ENCODE measurements around the gene ADH5. TPM values are rescaled to one million over a fixed set of nuclear protein-coding genes. Genes with fewer than 3 reads are reported as not detected.

ADH5 gene
- total and polyA plus RNA-seq, 10 of the 15 experiments (the other 5 are each of a cell fraction or from before 2014, with no cell fraction given): 48.5 to 159 (median 95.3) TPM

DNA sequence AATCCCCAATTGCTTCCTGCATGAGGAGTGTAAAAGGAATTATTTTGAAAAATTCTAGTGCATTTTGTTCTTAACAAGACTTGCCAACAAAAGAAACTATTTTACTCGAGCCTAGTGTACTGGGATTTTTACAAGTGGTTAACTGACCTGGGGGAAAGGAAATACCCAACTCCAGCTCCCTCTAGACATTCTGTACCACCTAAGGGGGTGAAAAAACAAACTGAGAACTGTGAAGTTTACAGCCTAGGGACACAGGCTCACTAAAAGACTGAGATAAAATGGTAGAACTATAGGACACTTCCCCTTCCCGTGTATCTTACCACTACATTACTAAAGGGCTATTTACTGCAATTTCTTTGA lies 2.6 kb upstream of the ADH5 start:
- H3K36me3 ChIP-seq (ENCODE audit: control insufficient read depth in 2 of 2, insufficient read depth in 2 of 2, low read length in 1 of 2): no peaks in the 10 kb centered on the region
- no TSS peak for BruUV-seq (replicated peaks)
- H3K4me2 ChIP-seq (ENCODE audit: control insufficient read depth, insufficient read depth): no peak overlapping the region
- SMC1A ChIA-PET (ENCODE audit: uncharacterized antibody, unreplicated experiment): interaction anchor here (0.7 to 1.3 kb wide), 6 partner anchors 10 to 996 kb away, joined by 3 to 6 read pairs (median 4); partner anchors contain the start of gene METAP1
- peaks cover 22% of the 10 kb centered on the region for H3K79me2 ChIP-seq (ENCODE audit: control insufficient read depth, insufficient read depth, low read length)
- ATAC-seq: peak; percentile 9
- intact Hi-C loops (cut with micrococcal nuclease; ENCODE audit: unreplicated experiment) (no loop called here), in situ Hi-C loops (cut with MboI) (loop anchor here (25.0 kb wide), 1 partner anchor 846 kb away; the partner anchor contains the start of gene DNAJB14)
- TF ChIP-seq MEF2B (IDR thresholded peaks at IDR 0.05; ENCODE audit: partially characterized antibody, poor library complexity, severe bottlenecking) (peak; percentile 61), EZH2 (IDR thresholded peaks at IDR 0.05; ENCODE audit: borderline replicate concordance, control insufficient read depth, low read depth, low read length) (no peak)
- H3K27me3 ChIP-seq (replicated peaks in 1 of 2; ENCODE audit: control insufficient read depth in 2 of 2, insufficient read depth in 2 of 2, low read length in 1 of 2): no peaks in the 10 kb centered on the region
- no peak overlapping the region for H3K27ac ChIP-seq (ENCODE audit: control insufficient read depth, insufficient read depth)
- no peaks in the 10 kb centered on the region for H4K20me1 ChIP-seq (ENCODE audit: control insufficient read depth, insufficient read depth)
- FAIRE-seq: no peak
- POLR2A ChIA-PET: interaction anchor here (0.7 to 0.8 kb wide), 2 partner anchors 29 to 35 kb away, joined by 3 read pairs; no protein-coding TSS in a partner anchor
- RAD21 ChIA-PET (ENCODE audit: unreplicated experiment): interaction anchor here (1.0 to 1.1 kb wide), 2 partner anchors 96 to 314 kb away, joined by 3 to 4 read pairs; partner anchors contain the start of gene METAP1
- no peak for DNase-seq (ENCODE audit: low read depth, low spot score)
- H3K4me1 ChIP-seq (ENCODE audit: control insufficient read depth, insufficient read depth, low read length): no peaks in the 10 kb centered on the region
- 34% methylated on average over 2 of the region's 2 CpGs for whole genome bisulfite sequencing (ENCODE audit: insufficient coverage, insufficient replicate concordance, low lambda C conversion rate, missing lambda C conversion rate)
- H3K4me3 ChIP-seq: no peak overlapping the region; the same call in 1 of the 2 replicates
- no peak overlapping the region for H3K9ac ChIP-seq (ENCODE audit: control insufficient read depth, insufficient read depth, low read length)
- no peaks in the 10 kb centered on the region; the same call in 2 of the 3 replicates for H3K9me3 ChIP-seq (replicated peaks; ENCODE audit: control insufficient read depth, insufficient read depth, low read length)
- no peak overlapping the region; the same call in 1 of the 2 replicates for H2AFZ ChIP-seq (ENCODE audit: control insufficient read depth, low read depth, low read length)
- CTCF ChIA-PET: interaction anchor here (0.6 to 1.2 kb wide), 6 partner anchors 96 to 318 kb away, joined by 3 to 7 read pairs (median 3); partner anchors contain the start of gene METAP1

DNA sequence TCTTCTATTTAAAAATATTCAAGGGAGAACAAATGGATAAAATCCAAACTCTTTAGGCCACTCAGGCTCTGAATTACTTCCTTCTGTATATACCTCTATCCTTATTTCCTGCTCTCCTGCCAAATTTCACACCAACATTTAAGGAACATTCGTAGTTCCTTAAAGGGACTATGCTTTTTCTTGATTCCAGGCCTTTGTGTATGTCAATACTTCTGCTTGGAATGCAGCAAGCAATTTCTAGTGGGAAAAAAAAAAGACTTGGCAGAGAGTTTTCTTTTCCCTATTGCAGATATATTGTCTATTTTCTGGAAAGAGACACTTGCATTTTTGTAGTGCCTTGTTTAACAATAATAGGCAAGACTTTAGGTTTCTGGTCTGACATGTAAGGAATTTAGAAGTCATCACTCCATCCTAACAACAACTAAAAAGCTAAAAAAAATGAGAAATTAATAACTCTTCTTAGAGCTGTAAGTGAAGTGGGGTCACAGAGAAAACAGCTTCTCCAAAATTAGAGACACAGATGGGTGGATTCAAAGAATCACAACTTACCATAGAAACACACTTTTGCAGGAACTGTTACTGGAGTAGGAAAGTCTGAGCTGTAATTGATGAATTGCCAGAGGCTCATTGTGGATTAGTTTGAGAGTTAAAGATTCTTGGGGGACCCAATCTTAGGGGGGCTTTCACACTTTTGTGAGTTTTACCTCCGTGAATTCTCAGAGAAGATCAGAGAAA lies 2.1 kb upstream of the ADH5 start:
- RAD21 ChIA-PET (ENCODE audit: unreplicated experiment): interaction anchor here (1.0 to 1.1 kb wide), 2 partner anchors 95 to 315 kb away, joined by 3 to 4 read pairs; partner anchors contain the start of gene METAP1
- POLR2A ChIA-PET: interaction anchor here (0.7 to 0.8 kb wide), 2 partner anchors 28 to 35 kb away, joined by 3 read pairs; no protein-coding TSS in a partner anchor
- Histone ChIP-seq H2AFZ (ENCODE audit: control insufficient read depth, low read depth, low read length) (0 out of 2 replicates have a peak overlapping the region, but pooled peaks have one; percentile 12), H3K27ac (ENCODE audit: control insufficient read depth, insufficient read depth) (no peak overlapping the region), H3K9ac (ENCODE audit: control insufficient read depth, insufficient read depth, low read length) (no peak overlapping the region), H3K4me3 (no peak overlapping the region; the same call in 1 of the 2 replicates), H4K20me1 (ENCODE audit: control insufficient read depth, insufficient read depth) (no peaks in the 10 kb centered on the region), H3K4me1 (ENCODE audit: control insufficient read depth, insufficient read depth, low read length) (no peaks in the 10 kb centered on the region), H3K4me2 (ENCODE audit: control insufficient read depth, insufficient read depth) (0 out of 2 replicates have a peak overlapping the region, but pooled peaks have one; percentile 3), H3K36me3 (ENCODE audit: control insufficient read depth in 2 of 2, insufficient read depth in 2 of 2, low read length in 1 of 2) (no peaks in the 10 kb centered on the region), H3K79me2 (ENCODE audit: control insufficient read depth, insufficient read depth, low read length) (peaks cover 22% of the 10 kb centered on the region), H3K27me3 (replicated peaks in 1 of 2; ENCODE audit: control insufficient read depth in 2 of 2, insufficient read depth in 2 of 2, low read length in 1 of 2) (no peaks in the 10 kb centered on the region), H3K9me3 (replicated peaks; ENCODE audit: control insufficient read depth, insufficient read depth, low read length) (no peaks in the 10 kb centered on the region; the same call in 2 of the 3 replicates)
- in situ Hi-C loops (cut with MboI): loop anchor here (25.0 kb wide), 1 partner anchor 847 kb away; the partner anchor contains the start of gene DNAJB14
- DNase-seq (ENCODE audit: low read depth, low spot score): no peak
- CTCF ChIA-PET: interaction anchor here (0.6 to 1.2 kb wide), 6 partner anchors 95 to 319 kb away, joined by 3 to 7 read pairs (median 3); partner anchors contain the start of gene METAP1
- no peak for ATAC-seq
- BruUV-seq (replicated peaks): no TSS peak
- intact Hi-C loops (cut with micrococcal nuclease; ENCODE audit: unreplicated experiment): no loop called here
- SMC1A ChIA-PET (ENCODE audit: uncharacterized antibody, unreplicated experiment): interaction anchor here (0.7 to 1.3 kb wide), 6 partner anchors 11 to 996 kb away, joined by 3 to 6 read pairs (median 4); partner anchors contain the start of gene METAP1
- no peak for FAIRE-seq
- WGBS (ENCODE audit: insufficient coverage, insufficient replicate concordance, low lambda C conversion rate, missing lambda C conversion rate): 88% methylated on average over 2 of the region's 2 CpGs
- TF ChIP-seq POLR2A (IDR thresholded peaks at IDR 0.05; ENCODE audit: low read depth, low read length): no peak
- TF ChIP-seq, protein P1, sequence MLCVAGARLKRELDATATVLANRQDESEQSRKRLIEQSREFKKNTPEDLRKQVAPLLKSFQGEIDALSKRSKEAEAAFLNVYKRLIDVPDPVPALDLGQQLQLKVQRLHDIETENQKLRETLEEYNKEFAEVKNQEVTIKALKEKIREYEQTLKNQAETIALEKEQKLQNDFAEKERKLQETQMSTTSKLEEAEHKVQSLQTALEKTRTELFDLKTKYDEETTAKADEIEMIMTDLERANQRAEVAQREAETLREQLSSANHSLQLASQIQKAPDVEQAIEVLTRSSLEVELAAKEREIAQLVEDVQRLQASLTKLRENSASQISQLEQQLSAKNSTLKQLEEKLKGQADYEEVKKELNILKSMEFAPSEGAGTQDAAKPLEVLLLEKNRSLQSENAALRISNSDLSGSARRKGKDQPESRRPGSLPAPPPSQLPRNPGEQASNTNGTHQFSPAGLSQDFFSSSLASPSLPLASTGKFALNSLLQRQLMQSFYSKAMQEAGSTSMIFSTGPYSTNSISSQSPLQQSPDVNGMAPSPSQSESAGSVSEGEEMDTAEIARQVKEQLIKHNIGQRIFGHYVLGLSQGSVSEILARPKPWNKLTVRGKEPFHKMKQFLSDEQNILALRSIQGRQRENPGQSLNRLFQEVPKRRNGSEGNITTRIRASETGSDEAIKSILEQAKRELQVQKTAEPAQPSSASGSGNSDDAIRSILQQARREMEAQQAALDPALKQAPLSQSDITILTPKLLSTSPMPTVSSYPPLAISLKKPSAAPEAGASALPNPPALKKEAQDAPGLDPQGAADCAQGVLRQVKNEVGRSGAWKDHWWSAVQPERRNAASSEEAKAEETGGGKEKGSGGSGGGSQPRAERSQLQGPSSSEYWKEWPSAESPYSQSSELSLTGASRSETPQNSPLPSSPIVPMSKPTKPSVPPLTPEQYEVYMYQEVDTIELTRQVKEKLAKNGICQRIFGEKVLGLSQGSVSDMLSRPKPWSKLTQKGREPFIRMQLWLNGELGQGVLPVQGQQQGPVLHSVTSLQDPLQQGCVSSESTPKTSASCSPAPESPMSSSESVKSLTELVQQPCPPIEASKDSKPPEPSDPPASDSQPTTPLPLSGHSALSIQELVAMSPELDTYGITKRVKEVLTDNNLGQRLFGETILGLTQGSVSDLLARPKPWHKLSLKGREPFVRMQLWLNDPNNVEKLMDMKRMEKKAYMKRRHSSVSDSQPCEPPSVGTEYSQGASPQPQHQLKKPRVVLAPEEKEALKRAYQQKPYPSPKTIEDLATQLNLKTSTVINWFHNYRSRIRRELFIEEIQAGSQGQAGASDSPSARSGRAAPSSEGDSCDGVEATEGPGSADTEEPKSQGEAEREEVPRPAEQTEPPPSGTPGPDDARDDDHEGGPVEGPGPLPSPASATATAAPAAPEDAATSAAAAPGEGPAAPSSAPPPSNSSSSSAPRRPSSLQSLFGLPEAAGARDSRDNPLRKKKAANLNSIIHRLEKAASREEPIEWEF (IDR thresholded peaks at IDR 0.05; ENCODE audit: insufficient replicate concordance, low read depth, low read length): no peak
- TF ChIP-seq, protein P2, sequence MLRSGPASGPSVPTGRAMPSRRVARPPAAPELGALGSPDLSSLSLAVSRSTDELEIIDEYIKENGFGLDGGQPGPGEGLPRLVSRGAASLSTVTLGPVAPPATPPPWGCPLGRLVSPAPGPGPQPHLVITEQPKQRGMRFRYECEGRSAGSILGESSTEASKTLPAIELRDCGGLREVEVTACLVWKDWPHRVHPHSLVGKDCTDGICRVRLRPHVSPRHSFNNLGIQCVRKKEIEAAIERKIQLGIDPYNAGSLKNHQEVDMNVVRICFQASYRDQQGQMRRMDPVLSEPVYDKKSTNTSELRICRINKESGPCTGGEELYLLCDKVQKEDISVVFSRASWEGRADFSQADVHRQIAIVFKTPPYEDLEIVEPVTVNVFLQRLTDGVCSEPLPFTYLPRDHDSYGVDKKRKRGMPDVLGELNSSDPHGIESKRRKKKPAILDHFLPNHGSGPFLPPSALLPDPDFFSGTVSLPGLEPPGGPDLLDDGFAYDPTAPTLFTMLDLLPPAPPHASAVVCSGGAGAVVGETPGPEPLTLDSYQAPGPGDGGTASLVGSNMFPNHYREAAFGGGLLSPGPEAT (IDR thresholded peaks at IDR 0.05; ENCODE audit: low read depth): no peak
- TF ChIP-seq CBX5 (IDR thresholded peaks at IDR 0.05; ENCODE audit: low read depth): no peak

All from GM12878 (cell line).